COLO829 (cell line): Measurements from ENCODE around the gene RAB11FIP4.
"Not testable (repeated sequence)": the region's sequence is repeated elsewhere in the genome, so short reads cannot be mapped to it uniquely, and the experiment has no call there.

ENCODE experiments used
- DNase-seq: peaks from one replicate; pipeline ENCODE4 v3.0.0; 2012; ENCODE audit warnings: low spot score

Gene RAB11FIP4

GRCh38 chr17:31433091-31433790 is 41.8 kb downstream of the RAB11FIP4 start:
- DNase-seq, result no peak

DNA sequence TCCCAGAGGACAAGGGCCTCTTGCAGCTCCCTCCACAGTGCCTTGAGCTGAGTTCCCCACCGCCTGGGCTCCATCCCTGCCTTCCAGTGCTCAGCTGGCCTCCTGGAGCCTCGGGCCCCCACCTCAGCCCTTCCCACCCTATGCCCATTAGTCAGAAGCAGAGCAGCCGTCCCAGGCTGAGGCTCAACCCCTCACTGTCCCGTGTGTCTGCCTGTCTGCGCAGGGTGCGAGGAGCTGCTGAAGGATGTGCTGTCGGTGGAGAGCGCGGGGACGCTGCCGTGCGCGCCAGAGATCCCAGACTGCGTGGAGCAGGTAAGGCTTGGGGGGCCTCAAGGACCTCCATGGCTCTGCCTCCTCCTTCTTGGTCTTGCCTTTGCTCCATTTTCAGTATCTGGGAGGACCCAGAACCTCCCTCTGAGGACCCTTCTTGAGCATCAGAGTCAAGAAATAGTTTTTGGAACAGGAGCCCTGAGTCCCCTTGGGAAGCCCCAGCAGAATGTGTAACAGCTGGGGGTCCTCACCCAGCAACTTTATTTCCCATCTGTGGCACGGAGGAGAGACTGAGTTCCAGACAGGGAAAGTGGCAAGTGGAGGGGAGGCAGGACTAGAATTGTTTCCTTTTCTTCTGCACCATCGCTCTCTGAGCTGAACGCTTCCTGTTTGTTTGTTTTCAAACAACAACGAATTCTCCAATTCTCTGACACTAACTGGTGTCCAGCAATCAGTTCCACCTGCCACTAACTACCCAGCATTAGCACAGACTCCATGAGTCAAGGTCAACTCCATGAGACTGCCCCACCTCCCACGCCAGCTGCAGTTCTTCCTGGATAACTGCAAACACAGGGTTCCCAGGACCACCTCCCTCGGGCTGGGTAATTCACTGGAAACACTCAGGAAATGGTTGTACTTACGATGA is 42.6 kb downstream of the RAB11FIP4 start:
- no peak for DNase-seq

GRCh38 chr17:31434727-31435050 is 43.2 kb downstream of the RAB11FIP4 start:
- no peak for DNase-seq

DNA sequence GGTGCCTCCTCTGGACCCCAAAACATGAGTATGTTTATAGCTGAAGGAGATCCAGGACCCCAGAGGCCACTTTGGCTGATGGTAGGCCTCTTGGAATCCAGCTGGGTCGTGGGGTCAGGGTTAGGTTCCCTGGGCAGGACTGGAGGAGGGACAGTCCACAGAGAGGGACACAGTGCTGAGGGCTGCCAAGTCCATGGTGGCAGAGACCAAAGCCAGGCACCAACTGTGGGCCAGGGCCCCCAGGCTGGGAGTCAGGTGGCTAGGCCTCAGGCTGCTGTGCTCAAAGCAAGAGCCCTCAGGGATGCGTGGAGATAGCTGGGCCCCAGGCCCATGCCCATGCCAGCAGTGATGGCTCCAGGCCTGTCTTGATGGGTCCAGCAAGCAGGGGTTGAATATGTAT is 44.1 kb downstream of the RAB11FIP4 start:
- no peak for DNase-seq

DNA sequence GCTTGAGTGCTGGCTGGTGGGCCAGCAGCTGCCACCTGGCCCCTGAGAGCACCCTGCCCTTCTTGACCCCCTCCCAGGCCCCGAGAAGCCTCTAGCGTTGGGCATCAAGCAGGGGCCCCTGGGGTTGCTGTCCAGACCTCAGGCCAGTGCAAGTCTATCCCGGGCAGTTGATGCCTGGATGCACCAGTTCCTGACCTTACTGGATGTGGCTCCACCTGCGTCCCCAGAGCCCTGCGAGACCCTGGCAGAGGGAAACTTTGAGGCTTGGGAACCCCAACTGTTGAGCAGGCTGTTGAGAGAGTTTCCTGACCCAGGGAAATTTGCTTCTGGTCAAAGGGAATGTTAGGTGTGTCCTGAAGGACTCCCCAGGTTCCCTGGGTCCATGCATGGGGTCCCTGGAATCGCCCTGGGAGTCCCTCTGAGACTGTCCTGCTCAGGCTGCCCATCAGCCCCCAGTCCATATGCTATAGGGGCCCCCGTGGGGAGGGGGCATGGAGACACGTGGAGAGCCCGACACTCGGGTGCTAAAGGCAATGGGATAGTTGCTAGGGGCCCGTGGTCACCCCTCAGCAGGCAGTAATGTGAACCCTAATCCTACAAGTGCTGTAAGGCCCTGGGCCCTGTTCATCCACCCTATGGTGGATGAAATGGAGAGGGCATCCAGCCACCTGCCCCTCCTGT is 46.4 kb downstream of the RAB11FIP4 start:
- no peak for DNase-seq

GRCh38 chr17:31439716-31440115 is 48.2 kb downstream of the RAB11FIP4 start:
- DNase-seq, result no peak

- DNase-seq, result no peak
Observed at GRCh38 chr17:31442276-31442675, 50.8 kb downstream of the RAB11FIP4 start.

DNA sequence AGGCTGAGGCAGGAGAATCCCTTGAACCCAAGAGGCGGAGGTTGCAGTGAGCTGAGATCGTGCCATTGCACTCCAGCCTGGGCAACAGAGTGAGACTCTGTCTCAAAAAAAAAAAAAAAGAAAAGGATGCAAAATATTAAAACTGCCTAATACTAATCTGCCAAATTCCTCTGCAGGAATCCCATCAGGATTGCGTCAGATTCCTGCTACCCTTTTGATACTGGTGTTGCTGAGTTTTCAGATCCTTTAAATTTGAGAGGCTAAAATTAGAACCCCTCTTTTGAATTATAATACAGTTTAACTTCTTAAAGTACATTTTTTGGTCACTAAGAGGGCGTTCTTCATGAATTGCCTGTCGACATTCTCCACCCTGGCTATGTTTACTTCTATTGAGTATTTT is 51.4 kb downstream of the RAB11FIP4 start:
- not testable (repeated sequence) for DNase-seq

GRCh38 chr17:31443386-31443785 is 51.9 kb downstream of the RAB11FIP4 start:
- no peak for DNase-seq

- DNase-seq, result no peak
Observed at GRCh38 chr17:31444026-31444425, 52.6 kb downstream of the RAB11FIP4 start.

DNA sequence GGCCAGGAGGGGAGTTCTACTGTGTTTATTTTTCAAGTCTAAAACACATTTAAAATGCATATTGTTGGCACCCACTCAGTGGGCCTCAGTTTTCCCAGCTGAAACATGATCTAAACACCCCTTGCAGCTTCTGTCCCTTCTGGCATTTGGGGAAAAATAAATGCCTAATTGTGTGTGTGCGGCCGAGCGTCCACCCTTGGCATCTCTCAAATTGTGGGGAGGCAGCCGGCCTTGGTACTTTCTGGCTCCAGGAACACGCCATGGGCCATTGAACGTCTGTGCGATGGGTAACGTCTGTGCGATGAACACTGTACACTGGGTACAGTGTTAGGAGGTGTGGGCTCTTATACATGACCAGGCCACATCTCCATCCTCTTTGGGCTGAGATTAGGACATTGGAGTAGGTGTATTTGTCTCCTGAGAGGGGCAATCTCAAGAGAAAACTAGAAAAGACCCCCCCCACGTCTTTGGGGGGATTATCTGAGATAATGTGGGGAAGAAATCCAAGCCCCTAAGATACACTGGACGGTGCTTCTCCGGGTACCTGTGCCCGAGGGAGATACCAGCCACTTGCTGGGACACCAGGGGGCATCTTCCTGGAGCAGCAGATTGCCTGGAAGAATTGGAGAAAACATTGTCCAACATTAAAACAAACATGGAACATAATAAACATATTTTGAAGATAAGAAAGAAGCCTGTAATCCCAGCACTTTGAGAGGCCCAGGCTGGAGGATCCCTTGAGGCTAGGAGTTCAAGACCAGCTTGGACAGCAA is 54.9 kb downstream of the RAB11FIP4 start:
- DNase-seq, result no peak

GRCh38 chr17:31448467-31449077 is 57.1 kb downstream of the RAB11FIP4 start:
- DNase-seq, result no peak

DNA sequence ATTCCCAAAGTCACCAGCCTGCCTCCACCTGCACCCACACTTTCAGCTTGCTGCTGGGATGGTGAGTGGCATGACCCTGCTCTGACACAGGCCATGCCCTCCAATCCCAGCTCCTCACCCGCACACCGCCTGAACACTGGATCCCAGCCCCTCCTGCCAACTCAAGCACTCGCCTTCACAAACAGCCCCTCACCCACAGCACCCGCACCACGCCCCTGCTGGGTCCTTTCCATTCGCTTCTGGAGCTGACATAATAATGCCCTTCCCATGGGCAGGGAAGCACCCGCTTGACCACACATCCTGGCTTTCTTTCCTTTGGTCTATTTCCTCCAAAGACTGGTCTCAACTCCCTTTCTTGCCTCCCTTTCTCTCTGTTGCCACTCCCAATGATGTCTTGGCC is 57.6 kb downstream of the RAB11FIP4 start:
- DNase-seq, result no peak

DNA sequence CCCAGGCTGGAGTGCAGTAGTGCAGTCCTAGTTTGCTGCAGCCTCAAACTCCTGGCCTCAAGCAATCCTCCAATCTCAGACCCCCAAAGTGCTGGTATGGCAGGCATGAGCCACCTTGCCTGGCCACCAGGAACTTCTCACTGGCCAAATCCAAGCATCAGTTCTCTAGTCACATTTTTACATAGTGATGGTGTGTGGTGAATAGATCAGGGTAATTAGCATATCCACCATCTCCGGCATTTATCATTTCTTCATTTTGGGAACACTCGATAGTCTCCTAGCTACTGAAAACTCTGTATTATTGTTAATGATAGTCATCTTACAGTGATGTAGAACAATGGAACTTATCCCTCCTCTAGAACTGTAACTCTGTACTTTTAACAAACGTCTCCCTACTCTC is 58.3 kb downstream of the RAB11FIP4 start:
- DNase-seq, result no peak

- no peak for DNase-seq
Observed at GRCh38 chr17:31452101-31452500, 60.6 kb downstream of the RAB11FIP4 start.

DNA sequence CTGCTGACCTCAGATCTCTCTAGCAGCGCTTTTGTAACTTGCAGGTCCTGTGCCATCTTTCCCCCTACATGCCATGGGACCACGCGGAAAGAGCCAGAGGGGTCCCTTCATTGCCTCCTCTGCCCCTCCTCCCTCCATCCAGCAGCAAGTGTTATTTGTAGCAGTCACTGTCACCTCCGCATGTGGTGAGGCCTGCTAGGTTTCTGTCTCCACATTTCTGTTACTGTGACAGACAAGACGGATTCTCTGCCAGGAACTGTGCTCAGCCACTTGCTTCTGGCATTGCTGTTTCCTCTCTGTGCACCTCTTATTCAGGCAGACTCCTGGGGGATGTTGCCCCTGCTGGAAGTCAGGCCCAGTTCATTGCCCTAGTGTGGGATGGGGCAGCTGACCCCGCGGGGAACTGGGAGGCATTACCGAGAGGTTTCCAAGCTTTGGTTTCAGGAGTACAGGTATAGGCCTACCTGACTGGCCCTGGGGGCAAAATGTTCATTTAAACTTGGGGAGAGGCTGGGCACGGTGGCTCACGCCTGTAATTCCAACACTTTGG is 61.2 kb downstream of the RAB11FIP4 start:
- no peak for DNase-seq

DNA sequence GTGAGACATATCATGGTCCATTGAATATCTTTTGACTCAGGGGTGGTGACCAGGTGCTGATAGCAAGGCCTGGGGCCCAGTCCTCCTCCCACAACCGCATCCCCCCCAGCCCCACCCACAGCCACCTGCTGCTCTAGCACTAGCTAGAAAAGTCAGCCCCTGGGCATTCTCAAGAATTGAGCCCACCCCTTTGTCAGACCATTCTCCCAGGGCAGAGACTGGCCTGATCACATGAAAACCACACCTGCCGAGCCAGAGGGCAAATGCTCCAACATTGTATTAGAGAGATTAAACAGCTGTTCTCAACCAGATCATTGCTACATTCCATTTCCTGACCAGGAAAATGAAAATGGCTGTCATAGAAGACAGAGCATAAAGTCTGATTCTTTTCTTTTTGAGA is 62.4 kb downstream of the RAB11FIP4 start:
- DNase-seq, result no peak

DNA sequence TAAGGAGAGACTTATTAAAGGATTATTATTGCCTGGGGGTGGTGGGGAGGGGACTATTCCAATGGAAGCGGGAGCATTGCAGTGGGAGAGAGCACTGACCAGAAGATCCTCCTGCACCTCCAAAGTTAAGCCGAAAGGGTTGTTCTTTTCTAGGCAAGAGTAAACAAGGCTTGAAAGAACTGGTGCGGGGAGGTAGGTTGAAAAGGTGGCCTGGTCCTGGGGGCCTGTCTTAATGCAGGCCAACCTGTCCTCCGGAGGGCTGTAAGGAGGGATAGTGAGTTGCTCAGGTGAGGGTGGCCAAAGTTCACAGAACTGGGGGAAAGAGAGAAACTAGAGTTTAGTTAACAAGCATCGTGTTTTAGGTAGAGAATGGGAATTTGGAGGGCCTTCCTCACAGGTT is 65.3 kb downstream of the RAB11FIP4 start:
- no peak for DNase-seq

- no peak for DNase-seq
Observed at GRCh38 chr17:31457391-31458234, 66.1 kb downstream of the RAB11FIP4 start.

DNA sequence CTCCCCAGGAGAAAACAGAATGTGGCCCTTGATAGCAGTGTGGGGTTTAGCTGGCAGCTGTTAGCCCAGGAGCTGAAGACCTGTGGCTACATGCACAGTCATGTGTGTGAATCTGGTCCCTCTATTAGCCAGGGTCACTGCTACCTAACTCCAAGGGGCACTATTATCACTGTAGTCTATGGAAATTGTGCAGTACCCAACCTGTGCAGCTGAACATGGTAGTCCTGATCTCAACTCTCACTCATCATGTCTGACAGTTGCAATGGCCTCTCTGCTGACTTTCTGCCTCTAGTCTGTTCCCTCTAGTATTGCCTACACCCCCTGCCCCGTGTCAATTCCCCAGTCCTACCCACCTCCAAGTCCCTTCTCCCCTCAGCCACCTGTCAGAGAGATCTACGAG is 67.4 kb downstream of the RAB11FIP4 start:
- no peak for DNase-seq

GRCh38 chr17:31459716-31460115 is 68.2 kb downstream of the RAB11FIP4 start:
- no peak for DNase-seq
